Activated CD8-positive, alpha-beta memory T cell treated with anti-CD3 and anti-CD28 coated beads, Interleukin-2, amount 50 U/mL, for 24 hours (primary cell): Measurements from ENCODE around the gene TTC34.

Source experiments
- DNase-seq: peaks from one replicate; pipeline ENCODE4 v3.0.0-alpha.2; 2020; ENCODE audit errors: extremely low read depth

Gene TTC34

DNA sequence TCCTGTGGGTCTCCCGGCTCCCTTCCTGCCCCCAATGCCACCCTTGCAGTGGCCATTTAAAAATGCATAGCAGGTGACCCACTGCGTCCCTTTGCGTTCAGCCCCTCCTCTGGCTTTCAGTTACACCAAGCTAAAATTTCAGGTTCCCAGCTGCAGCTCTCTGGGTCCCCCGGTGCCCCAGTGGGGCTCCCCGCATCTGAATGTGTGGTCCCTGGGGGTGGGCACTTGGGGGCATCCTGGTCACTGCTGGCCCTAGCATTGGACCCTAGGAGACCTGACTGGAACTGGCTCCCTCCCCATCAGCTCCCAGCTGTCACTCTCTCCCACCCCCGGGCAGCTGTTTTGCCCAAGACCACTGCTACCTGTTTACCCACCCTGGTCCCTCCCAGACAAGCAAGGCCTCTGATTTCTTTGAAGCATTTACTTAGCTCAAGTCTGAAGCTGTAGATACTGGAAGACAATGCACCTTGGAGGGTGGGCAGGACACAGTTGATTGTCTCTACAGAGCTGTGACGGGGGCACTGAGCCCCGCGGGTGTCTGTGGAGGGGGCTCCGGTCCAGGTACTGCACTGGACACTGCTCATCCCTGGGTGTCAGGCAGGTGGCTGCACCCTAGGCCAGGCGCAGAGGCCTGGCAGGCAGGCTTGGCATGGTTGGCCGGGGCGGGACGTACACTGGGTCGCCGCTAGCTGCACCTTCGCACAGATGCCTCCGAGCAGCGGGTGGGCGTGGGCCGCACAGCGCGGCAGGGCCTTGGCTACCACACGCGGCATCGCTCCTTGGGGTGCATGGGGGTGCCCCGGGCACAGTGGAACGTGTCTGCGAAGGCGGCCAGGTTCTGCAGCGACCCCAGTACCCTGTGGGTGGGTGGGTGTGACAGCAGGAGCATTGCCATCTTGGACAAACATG, 211.0 kb downstream of the TTC34 start:
- DNase-seq, result no peak

DNA sequence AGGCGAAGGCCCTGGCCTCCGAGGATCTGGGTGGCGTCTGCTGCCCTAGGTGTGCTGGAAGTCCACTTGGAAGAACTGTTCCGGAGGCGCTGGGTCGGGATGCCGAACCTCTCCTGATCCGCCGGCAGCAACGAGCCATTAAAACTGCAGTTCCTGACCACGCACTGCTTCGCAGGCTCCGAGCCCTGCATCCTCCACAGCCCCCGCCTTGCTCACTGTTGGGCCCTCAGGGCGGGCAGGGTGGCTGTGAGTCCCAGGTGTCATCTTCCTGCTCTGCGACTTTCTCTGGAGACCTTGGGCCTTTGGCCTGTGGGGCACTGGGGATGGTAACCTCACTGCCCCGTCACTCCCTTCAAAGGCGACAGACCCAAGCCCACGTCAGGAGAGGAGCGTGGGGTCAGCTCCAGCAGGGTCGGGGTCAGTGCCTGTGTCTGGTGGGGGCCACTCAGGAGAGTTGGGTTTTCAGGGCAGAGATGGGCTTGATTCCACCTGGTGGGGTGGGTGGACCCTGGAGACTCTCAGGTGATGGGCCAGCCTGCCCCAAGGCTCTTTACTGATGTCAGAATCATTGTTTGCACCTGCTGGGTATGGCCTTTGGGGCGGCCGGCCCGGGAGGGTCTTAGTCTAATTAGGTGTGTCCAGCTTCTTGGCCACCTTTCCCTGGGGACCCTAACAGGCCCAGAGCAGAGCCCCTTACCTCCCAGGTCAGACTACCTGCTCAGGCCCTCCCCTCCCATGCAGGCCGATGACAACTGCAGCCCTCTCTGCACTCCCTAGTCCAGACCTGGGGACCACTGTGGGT, 211.9 kb downstream of the TTC34 start:
- DNase-seq, result no peak

DNA sequence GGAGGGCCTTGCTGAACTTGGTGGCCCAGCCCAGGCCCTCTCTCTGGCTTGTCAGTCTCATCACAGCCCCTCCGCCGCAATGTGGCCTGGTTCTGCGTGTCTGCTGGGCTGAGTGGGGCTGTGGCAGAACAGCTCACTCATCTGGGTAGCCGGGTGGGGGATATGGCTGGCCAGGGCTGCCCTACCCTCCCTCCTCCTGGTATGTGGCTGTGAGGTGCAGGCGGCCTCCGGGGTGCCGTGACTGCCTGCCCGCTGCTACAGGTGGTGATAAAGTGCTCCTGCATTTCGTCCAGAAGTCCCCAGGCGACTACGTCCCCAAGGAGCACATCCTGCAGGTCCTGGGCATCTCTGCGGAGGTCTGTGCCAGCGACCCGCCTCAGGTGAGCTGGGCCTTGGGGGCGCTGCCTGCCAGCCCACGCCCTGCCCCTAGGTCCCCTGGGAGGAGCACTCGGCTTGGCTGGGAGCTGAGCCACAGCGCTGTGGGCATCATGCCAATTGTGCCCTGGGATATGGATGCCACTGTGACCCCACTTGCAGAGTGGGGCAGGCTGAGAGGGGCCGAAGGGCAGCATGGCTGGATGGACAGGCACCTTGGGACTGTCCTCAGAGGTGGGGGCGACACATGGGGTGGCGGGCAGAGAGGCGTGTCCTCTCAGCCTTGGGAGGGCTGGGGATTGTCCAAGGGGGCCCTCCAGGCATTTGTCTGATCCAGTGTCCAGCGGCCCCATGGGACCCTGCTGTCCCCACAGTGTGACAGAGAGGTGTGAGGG, 212.6 kb downstream of the TTC34 start:
- DNase-seq, result no peak

DNA sequence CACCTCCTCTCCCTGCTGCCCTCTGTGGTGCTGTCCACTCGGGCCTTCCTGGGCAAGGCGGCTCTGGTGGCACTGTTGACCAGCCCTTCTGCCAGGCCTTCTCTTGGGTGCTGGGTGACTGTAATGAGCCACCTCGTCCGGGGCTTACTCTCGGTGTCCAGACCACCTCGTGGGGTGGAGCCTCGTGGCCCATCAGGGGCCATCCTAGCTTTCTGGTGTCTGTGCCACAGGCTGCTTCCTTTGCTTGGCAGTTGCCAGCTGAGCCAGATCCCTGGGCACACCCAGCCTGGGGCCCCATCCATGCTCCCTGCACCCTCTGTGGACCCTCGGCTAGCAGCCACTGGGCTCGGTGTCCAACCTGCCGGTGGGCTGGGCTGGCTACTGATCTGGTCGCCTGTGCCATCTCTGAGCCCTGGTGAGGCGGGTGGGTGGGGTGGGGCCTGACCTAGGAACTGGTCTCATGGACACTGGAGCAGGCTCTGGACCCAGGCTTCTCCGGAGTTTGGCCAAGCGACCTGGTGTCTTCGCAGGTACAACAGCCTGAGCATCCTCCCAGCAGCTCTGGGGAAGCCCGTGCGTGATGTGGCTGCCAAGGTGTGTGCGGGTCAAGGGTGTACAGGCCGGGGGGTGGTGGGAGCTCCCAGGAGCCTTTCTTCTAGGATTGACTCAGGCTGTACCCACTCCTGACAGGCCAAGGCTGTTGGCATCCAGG, 213.5 kb downstream of the TTC34 start:
- no peak for DNase-seq

DNA sequence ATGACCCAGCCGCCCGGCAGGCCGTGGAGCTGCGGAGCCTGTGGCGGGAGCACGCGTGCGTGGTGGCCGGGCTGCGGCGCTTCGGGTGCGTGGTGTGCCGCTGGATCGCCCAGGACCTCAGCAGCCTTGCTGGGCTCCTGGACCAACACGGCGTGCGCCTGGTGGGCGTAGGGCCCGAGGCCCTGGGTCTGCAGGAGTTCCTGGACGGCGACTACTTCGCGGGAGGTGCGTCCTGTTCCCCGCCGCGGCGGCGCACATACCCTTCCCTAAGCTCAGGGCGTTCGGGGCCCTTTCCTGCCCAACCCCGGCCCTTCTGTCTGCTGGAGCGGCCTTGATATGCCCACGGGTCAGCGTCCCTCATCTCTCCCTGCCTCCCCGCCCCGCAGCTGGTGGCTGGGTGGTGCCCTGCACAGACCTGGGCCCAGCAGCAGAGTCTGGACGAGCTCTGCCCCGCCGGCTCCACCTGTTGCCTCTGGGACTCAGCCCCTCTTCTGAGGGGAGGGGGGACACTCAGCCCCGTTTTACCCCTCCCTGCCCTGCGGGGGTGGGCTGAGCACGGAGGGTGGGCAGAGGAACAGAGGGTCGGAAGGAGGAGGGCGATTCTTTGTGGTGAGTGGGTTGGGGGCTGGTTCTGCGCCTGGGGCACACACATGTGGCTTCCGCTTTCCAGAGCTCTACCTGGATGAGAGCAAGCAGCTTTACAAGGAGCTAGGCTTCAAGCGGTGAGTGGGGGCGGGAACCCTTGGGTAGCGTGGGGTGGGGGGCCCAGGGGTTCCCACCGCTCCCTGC, 214.2 kb downstream of the TTC34 start:
- DNase-seq, result no peak

DNA sequence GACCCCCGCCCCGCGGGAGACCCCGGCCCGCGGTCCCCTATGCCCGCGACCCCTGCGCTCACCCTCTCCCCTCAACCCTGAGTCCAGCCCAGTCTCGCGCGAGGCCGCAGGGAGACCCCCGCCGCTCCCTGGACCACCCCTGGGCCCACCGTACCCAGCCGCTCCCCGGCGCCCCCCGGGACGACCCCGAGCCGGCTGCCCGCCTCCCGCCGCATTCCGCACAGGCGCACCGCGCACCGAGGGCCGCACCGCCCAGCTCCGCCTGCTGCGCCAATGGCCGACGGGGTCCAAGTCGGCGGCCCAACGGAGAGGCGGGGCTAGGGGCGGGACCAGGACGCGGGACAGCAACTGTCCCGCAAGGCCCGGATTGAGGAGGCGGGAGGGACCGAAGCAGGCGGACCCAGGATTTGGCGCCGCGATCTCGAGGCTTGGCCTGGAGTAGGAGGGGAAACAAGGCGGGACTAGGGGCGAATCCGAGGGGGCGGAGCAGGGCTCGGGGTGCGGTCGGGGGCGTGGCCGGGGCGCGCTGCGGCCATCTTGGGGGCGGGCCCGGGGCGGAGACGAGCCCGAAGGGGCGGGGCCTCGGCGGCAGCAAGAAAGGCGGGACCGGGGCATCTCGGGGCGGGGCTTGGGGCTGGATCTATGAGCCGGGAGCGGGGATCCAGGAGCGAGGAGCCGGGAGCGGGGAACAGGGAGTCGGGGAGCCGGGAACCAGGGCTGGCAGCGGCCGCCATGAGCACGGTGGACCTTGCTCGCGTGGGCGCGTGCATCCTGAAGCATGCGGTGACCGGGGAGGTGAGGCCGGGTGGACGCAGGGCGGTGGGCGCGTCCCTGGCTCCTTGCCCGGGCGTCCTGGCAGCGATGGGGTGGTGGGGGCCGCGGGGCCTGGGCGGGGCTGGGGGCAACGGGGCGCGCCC, 215.1 kb downstream of the TTC34 start, which contains the start of gene PRXL2B:
Gene PRXL2B (plus strand): TSS at position 624 of the 917 bp plus-strand sequence. CDS start 109 bp downstream, at position 733.
- DNase-seq, result peak; percentile 90
